ENCODE results near the gene GPC6.
A peak's percentile ranks its signal among the peaks of the same experiment; 100 is the strongest.
"Not testable (repeated sequence)": the region's sequence is repeated elsewhere in the genome, so short reads cannot be mapped to it uniquely, and the experiment has no call there.

Gene GPC6

DNA sequence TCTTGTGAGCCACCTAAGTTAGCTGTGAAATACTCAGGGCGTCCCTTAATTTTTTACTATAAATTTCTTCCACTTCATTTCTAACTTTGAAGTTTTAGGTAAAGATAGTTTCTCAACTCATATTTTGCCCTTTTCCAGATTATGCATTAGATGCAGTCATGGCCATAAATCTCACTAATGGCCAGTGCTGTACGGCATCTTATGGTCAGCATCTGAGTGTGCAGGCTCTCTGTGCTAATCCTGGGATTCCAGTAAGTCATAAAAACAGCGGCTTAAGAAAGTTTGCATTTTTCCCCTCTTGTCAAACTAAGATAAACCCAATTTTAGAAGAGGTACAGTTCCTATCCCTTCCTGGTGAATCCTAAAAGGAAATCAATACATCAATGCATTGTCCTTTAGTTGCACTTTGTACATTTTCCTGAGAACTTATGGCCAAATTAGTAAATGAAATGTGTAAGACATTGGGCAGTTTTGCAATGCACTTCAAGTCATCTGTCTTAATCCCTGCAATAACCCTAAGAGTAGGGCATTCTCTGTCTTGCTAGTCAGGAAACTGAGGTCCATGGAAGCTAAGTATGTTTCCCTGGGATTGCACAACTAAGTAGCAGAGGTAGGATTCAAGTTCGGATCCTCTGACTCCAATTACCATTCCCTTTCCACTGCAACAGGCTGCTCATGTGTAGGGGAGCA, 1106.7 kb downstream of the GPC6 start:
- no peak overlapping the region for H3K4me3 ChIP-seq (ENCODE audit: low read length in 2 of 2)
- H3K9ac ChIP-seq (ENCODE audit: low read depth in 1 of 2, low read length in 2 of 2): no peak overlapping the region
- H3K4me1 ChIP-seq (ENCODE audit: control insufficient read depth in 2 of 2, insufficient read depth in 2 of 2, low read length in 2 of 2): peaks cover 0 to 5% of the 10 kb centered on the region in 2 donors
- no peak overlapping the region for H3K27ac ChIP-seq (ENCODE audit: low read depth in 2 of 2, low read length in 2 of 2)
- no peaks in the 10 kb centered on the region for H3K9me3 ChIP-seq (ENCODE audit: control insufficient read depth in 2 of 2, low read length in 2 of 2)
- H3K27me3 ChIP-seq (ENCODE audit: control insufficient read depth in 2 of 2, insufficient read depth in 2 of 2, low read length in 2 of 2): no peaks in the 10 kb centered on the region
- no peaks in the 10 kb centered on the region for H3K36me3 ChIP-seq (ENCODE audit: control insufficient read depth in 2 of 2, insufficient read depth in 2 of 2, low read length in 2 of 2)

DNA sequence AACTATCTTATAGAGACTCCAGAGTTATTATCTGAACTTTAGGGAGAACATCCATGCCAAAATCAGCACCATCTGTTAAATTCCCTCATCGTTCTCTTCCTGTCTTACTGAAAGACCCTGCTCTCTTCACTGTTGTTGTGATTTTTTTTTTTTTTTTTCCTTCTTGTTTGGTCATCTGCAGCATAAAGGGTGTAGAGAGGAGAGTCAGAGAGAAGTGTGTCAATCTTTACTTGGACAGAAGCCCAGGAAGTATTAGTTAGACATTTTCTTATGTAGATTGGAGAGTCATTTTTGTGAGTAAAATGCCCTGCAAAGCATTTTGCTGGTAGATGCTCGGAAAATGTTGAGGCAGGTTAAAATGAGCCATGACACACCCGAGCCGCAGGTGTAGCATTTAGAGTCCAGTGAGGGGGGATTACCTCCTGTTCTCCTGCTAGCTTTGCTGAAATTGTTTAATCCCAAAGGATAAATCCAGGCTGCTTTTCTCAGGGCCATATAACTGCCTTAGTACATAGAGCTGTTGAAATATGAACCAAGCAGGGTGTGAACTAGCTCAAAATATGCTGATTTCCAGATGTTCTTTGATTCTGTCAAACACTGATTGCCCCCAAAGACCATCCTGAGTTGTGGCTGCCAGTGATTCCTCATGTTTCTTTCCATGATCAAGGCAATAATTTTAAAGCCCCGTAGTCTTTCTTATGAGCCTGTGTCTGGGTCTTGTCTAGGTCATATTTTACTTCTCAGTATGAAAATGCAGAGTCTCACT, 1109.3 kb downstream of the GPC6 start:
- H3K27me3 ChIP-seq (ENCODE audit: control insufficient read depth in 2 of 2, insufficient read depth in 2 of 2, low read length in 2 of 2): no peaks in the 10 kb centered on the region
- H3K36me3 ChIP-seq (ENCODE audit: control insufficient read depth in 2 of 2, insufficient read depth in 2 of 2, low read length in 2 of 2): no peaks in the 10 kb centered on the region
- no peaks in the 10 kb centered on the region for H3K9me3 ChIP-seq (ENCODE audit: control insufficient read depth in 2 of 2, low read length in 2 of 2)
- no peaks in the 10 kb centered on the region for H3K4me1 ChIP-seq (ENCODE audit: control insufficient read depth in 2 of 2, insufficient read depth in 2 of 2, low read length in 2 of 2)
- H3K27ac ChIP-seq (ENCODE audit: low read depth in 2 of 2, low read length in 2 of 2): no peak overlapping the region
- no peak overlapping the region for H3K9ac ChIP-seq (ENCODE audit: low read depth in 1 of 2, low read length in 2 of 2)
- no peak overlapping the region for H3K4me3 ChIP-seq (ENCODE audit: low read length in 2 of 2)

DNA sequence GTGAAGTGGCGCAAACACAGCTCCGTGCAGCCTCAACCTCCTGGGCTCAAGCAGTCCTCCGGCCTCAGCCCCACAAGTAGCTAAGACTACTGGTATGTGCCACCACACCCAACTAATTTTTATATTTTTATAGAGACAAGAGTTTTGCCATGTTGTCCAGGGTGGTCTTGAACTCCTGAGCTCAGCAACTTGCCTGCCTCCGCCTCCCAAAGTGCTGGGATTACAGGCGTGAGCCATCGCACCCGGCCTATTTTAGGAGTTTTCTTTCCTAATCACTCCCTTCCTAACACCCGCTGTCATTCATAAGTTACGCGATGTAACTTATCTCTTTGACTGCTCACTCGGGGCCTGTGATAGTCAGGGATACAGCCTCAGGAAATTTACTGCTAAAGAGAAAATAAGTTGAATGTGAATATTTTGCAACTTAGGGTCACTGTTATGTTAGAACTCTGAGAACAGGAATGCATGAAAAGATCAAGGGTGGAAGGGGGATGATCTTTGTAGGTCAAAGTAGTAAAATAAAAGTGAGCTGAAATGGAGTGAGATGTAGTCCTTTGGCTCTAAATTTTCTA, 1112.6 kb downstream of the GPC6 start:
- no peaks in the 10 kb centered on the region for H3K4me1 ChIP-seq (ENCODE audit: control insufficient read depth in 2 of 2, insufficient read depth in 2 of 2, low read length in 2 of 2)
- H3K9ac ChIP-seq (ENCODE audit: low read depth in 1 of 2, low read length in 2 of 2): no peak overlapping the region

DNA sequence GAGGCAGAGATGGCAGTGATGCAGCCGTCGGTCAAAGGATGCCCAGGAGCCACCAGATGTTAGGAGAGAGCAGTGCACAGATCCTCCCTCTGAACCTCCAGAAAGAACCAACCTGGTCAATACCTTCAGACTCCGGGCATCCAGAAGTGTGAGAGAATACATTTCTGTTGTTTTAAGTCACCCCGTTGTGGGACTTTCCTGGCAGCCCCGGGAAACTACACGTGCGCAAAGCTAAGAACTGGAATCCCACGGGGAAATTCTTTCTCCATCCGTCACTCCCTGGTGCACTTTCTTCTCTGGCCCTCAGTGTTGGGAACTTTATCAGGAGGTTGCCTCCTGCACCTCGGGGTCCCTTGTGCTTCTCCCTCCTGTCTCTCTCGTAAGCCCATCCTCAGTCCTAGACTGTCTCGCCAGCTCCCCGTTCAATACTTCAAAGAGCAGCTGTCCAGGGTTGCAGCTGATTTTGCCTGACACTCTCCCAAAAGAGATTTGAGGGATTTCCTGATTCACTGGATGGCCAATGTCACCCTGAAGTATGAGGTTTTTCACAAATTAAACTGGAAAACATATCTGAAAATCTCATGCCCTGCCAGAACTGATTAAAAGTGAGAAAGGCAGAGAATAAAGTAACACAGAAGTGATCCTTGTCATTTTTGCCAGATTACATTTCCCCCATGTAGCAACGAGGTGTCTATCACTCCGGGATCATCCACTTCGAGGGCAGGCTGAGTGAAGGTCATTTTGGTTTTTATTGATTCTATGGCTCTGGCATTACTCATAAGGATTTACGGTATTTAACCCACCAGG, 1116.0 kb downstream of the GPC6 start:
- H3K4me3 ChIP-seq (ENCODE audit: low read length in 2 of 2): no peak overlapping the region

More for the DNA sequence above, 1112.6 kb downstream of the GPC6 start:
- Histone ChIP-seq H3K9me3 (ENCODE audit: control insufficient read depth in 2 of 2, low read length in 2 of 2) (no peaks in the 10 kb centered on the region), H3K4me3 (ENCODE audit: low read length in 2 of 2) (no peak overlapping the region), H3K36me3 (ENCODE audit: control insufficient read depth in 2 of 2, insufficient read depth in 2 of 2, low read length in 2 of 2) (no peaks in the 10 kb centered on the region), H3K27ac (ENCODE audit: low read depth in 2 of 2, low read length in 2 of 2) (no peak overlapping the region), H3K27me3 (ENCODE audit: control insufficient read depth in 2 of 2, insufficient read depth in 2 of 2, low read length in 2 of 2) (no peaks in the 10 kb centered on the region)

DNA sequence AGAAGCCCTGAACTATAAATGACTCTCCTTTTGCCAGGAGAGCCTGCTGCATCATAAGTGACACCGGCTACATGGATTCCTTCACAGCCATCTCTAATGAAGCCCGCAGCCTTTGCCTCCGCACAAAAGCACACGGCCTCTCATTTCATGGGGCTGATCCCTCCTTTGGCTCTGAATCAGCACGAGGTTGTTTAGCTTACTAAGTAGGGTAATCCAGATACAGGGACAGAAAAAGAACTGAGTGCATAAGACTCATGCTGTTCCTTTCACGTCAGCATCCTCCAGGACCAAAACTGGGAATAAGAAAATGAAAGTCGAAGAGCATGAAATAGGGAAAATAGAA, 1116.6 kb downstream of the GPC6 start:
- Histone ChIP-seq H3K27ac (ENCODE audit: low read depth in 2 of 2, low read length in 2 of 2) (peak overlapping the region; percentile 9 to 44), H3K4me1 (ENCODE audit: control insufficient read depth in 2 of 2, insufficient read depth in 2 of 2, low read length in 2 of 2) (no peaks in the 10 kb centered on the region), H3K4me3 (ENCODE audit: low read length in 2 of 2) (no peak overlapping the region), H3K9me3 (ENCODE audit: control insufficient read depth in 2 of 2, low read length in 2 of 2) (no peaks in the 10 kb centered on the region), H3K27me3 (ENCODE audit: control insufficient read depth in 2 of 2, insufficient read depth in 2 of 2, low read length in 2 of 2) (no peaks in the 10 kb centered on the region), H3K9ac (ENCODE audit: low read depth in 1 of 2, low read length in 2 of 2) (no peak overlapping the region), H3K36me3 (ENCODE audit: control insufficient read depth in 2 of 2, insufficient read depth in 2 of 2, low read length in 2 of 2) (no peaks in the 10 kb centered on the region)

More for the DNA sequence above, 1116.0 kb downstream of the GPC6 start:
- Histone ChIP-seq H3K27ac (ENCODE audit: low read depth in 2 of 2, low read length in 2 of 2) (peak overlapping the region in 1 of 2 donors; percentile 5), H3K9ac (ENCODE audit: low read depth in 1 of 2, low read length in 2 of 2) (no peak overlapping the region), H3K9me3 (ENCODE audit: control insufficient read depth in 2 of 2, low read length in 2 of 2) (no peaks in the 10 kb centered on the region), H3K36me3 (ENCODE audit: control insufficient read depth in 2 of 2, insufficient read depth in 2 of 2, low read length in 2 of 2) (no peaks in the 10 kb centered on the region), H3K27me3 (ENCODE audit: control insufficient read depth in 2 of 2, insufficient read depth in 2 of 2, low read length in 2 of 2) (no peaks in the 10 kb centered on the region), H3K4me1 (ENCODE audit: control insufficient read depth in 2 of 2, insufficient read depth in 2 of 2, low read length in 2 of 2) (no peaks in the 10 kb centered on the region)

DNA sequence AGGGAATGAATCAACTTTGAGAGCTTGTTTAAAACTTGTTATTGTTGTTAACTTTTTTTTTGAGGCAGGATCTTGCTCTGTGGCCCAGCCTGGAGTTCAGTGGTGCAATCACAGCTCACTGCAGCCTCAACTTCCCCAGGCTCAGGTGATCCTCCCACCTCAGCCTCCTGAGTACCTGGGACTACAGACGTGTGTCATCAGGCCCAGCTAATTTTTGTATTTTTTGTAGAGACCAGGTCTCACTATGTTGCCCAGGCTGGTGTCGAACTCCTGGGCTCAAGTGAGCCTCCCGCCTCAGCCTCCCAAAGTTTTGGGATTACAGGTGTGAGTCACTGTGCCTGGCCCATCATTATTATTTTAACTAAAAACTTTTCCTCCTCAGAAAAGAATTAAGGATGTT, 1117.1 kb downstream of the GPC6 start:
- H3K4me1 ChIP-seq (ENCODE audit: control insufficient read depth in 2 of 2, insufficient read depth in 2 of 2, low read length in 2 of 2); H3K27me3 ChIP-seq (ENCODE audit: control insufficient read depth in 2 of 2, insufficient read depth in 2 of 2, low read length in 2 of 2); H3K36me3 ChIP-seq (ENCODE audit: control insufficient read depth in 2 of 2, insufficient read depth in 2 of 2, low read length in 2 of 2); H3K4me3 ChIP-seq (ENCODE audit: low read length in 2 of 2); H3K9ac ChIP-seq (ENCODE audit: low read depth in 1 of 2, low read length in 2 of 2); H3K9me3 ChIP-seq (ENCODE audit: control insufficient read depth in 2 of 2, low read length in 2 of 2): not testable (repeated sequence)
- H3K27ac ChIP-seq (ENCODE audit: low read depth in 2 of 2, low read length in 2 of 2): peak overlapping the region; percentile 9 to 44

DNA sequence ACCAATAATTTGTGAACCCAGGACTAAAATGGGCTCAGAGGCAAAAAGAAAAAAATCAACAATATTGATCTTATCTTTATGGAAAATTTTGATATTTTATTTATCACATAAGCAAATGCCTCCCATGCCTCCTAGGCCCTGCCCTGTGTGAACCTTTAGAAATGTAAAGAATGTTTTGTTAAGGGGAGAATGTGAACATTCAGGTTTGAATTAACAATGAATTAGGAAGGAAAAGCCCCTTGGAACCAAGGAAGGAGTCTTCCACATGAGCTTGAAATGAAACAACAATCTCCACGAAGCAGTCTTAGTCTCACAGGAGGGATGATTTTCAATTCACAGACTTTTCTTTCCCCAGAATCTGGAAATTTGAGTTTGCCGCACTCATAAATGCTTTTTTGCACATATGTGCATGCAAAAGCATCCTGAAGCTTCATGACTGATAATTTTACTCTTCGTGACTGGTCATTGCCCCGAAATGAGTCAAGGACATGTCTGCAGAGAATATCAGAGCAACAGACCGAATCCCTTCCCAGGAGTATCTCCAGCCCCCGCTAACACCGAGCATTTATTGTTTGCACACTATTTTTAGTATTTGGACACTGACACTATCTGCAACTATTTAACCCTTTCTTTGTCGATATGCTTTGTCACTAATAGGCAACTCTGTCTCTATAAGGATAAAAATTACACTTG, 1117.7 kb downstream of the GPC6 start:
- Histone ChIP-seq H3K4me3 (ENCODE audit: low read length in 2 of 2) (no peak overlapping the region), H3K9me3 (ENCODE audit: control insufficient read depth in 2 of 2, low read length in 2 of 2) (no peaks in the 10 kb centered on the region), H3K9ac (ENCODE audit: low read depth in 1 of 2, low read length in 2 of 2) (no peak overlapping the region), H3K4me1 (ENCODE audit: control insufficient read depth in 2 of 2, insufficient read depth in 2 of 2, low read length in 2 of 2) (no peaks in the 10 kb centered on the region), H3K36me3 (ENCODE audit: control insufficient read depth in 2 of 2, insufficient read depth in 2 of 2, low read length in 2 of 2) (no peaks in the 10 kb centered on the region), H3K27me3 (ENCODE audit: control insufficient read depth in 2 of 2, insufficient read depth in 2 of 2, low read length in 2 of 2) (no peaks in the 10 kb centered on the region), H3K27ac (ENCODE audit: low read depth in 2 of 2, low read length in 2 of 2) (no peak overlapping the region)

DNA sequence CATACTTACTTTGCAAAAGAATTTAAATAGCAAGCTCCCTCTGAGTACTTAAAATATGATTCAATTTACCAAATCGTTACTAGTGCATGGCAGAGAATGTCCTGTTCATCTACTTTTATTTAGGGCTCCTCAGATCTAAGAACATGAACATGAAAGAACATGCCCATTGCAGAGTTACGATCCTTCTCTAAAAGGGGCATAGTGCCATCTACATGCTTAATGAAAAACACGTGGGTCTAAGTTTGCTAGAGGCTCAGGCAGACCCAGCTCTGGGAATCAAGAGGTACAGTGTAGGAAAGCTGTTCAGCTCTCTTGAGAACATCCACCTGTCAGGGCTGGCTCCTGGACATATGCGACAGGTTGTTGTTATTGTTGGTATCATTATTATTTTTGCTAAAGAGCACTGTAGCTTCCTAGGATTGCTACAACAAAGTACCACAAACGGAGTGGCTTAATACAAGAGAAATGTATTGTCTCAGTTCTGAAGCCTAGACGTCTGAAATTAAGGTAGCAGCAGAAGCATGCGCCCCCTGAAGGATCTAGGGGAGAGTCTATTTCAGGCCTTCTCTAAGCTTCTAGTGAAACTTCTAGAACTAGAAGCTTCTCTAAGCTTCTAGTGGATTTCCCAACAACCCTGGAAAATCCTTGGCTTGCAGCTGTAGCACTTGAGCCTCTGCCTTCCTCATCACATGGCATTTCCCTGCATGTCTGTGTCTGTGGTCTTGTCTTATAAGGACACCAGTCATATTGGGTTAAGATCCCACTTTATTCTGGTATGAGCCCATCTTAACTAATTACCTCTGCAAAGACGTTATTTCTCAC, 1119.0 kb downstream of the GPC6 start:
- no peak overlapping the region for H3K4me3 ChIP-seq (ENCODE audit: low read length in 2 of 2)
- H3K9me3 ChIP-seq (ENCODE audit: control insufficient read depth in 2 of 2, low read length in 2 of 2): no peaks in the 10 kb centered on the region
- no peak overlapping the region for H3K27ac ChIP-seq (ENCODE audit: low read depth in 2 of 2, low read length in 2 of 2)
- no peaks in the 10 kb centered on the region for H3K27me3 ChIP-seq (ENCODE audit: control insufficient read depth in 2 of 2, insufficient read depth in 2 of 2, low read length in 2 of 2)
- H3K4me1 ChIP-seq (ENCODE audit: control insufficient read depth in 2 of 2, insufficient read depth in 2 of 2, low read length in 2 of 2): no peaks in the 10 kb centered on the region
- no peaks in the 10 kb centered on the region for H3K36me3 ChIP-seq (ENCODE audit: control insufficient read depth in 2 of 2, insufficient read depth in 2 of 2, low read length in 2 of 2)
- H3K9ac ChIP-seq (ENCODE audit: low read depth in 1 of 2, low read length in 2 of 2): no peak overlapping the region

DNA sequence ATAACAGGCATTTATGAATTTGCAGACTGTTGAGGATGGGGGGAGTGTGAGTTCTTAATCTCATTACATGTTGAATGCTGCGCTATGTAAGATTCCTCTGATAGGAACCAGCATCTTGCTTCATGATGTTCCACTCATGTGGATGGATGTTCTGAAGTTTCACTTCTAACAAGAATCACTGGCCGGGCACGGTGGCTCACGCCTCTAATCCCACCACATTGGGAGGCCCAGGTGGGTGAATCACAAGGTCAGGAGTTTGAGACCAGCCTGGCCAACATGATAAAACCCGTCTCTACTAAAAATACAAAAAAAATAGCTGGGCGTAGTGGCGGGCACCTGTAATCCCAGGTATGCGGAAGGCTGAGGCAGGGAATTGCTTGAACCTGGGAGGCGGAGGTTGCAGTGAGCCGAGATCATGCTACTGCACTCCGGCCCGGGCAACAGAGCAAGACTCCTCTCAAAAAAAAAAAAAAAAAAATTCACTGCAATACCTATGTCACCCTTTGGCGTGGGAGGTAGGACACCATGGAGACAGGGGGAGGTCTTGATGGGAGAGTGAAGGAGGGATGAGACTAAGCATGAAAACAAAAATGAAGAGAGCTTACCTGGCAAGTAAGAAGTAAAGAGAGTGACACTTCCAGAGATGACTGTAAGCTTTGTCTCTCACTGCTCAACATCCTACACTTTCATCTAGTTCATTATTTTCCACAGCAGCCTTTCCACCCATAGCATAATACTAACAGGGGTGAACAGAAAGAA, 1119.8 kb downstream of the GPC6 start:
- Histone ChIP-seq H3K27me3 (ENCODE audit: control insufficient read depth in 2 of 2, insufficient read depth in 2 of 2, low read length in 2 of 2) (no peaks in the 10 kb centered on the region), H3K36me3 (ENCODE audit: control insufficient read depth in 2 of 2, insufficient read depth in 2 of 2, low read length in 2 of 2) (no peaks in the 10 kb centered on the region), H3K4me1 (ENCODE audit: control insufficient read depth in 2 of 2, insufficient read depth in 2 of 2, low read length in 2 of 2) (no peaks in the 10 kb centered on the region), H3K9me3 (ENCODE audit: control insufficient read depth in 2 of 2, low read length in 2 of 2) (no peaks in the 10 kb centered on the region), H3K27ac (ENCODE audit: low read depth in 2 of 2, low read length in 2 of 2) (no peak overlapping the region), H3K4me3 (ENCODE audit: low read length in 2 of 2) (no peak overlapping the region), H3K9ac (ENCODE audit: low read depth in 1 of 2, low read length in 2 of 2) (no peak overlapping the region)
